Measurements from ENCODE around the gene RNF215. TPM values are rescaled to one million over a fixed set of nuclear protein-coding genes. Genes with fewer than 3 reads are reported as not detected.

Gene RNF215
- total RNA-seq, 1 experiment from 2014 or later: 14.2 TPM

Small RNA genes lying within 50 kb of the gene (small RNA-seq; reads per million reads assigned to genes)
- gene AC004832.3: 0 reads per million in 2 experiments
- 0 reads per million in 2 experiments for gene RNU6-564P

Other genes starting within 250 kb of the RNF215 start
- 3.2 and 3.4 TPM in 2 replicates for gene LIF, start 140.7 kb downstream of the RNF215 start, total RNA-seq (2014; rRNA removed; shearing (Covaris generic))
- not detected in 2 replicates for gene OSM, start 120.6 kb downstream of the RNF215 start, total RNA-seq (2014; rRNA removed; shearing (Covaris generic))
- 3.4 and 4.0 TPM in 2 replicates for gene CASTOR1, start 97.9 kb downstream of the RNF215 start, total RNA-seq (2014; rRNA removed; shearing (Covaris generic))
- 38.2 and 46.8 TPM in 2 replicates for gene TBC1D10A, start 60.5 kb downstream of the RNF215 start, total RNA-seq (2014; rRNA removed; shearing (Covaris generic))
- 54.6 and 62.9 TPM in 2 replicates for gene SF3A1, start 30.5 kb downstream of the RNF215 start, total RNA-seq (2014; rRNA removed; shearing (Covaris generic))
- 0.59 and 0.82 TPM in 2 replicates for gene CCDC157, start 30.4 kb downstream of the RNF215 start, total RNA-seq (2014; rRNA removed; shearing (Covaris generic))
- gene SEC14L2, start 9.6 kb upstream of the RNF215 start, total RNA-seq (2014; rRNA removed; shearing (Covaris generic)): 4.0 and 7.4 TPM in 2 replicates
- 83.1 and 92.2 TPM in 2 replicates for gene MTFP1, start 38.4 kb upstream of the RNF215 start, total RNA-seq (2014; rRNA removed; shearing (Covaris generic))
- gene SEC14L3, start 84.6 kb upstream of the RNF215 start, total RNA-seq (2014; rRNA removed; shearing (Covaris generic)): not detected in 2 replicates
- gene SEC14L4, start 118.3 kb upstream of the RNF215 start, total RNA-seq (2014; rRNA removed; shearing (Covaris generic)): 0.24 and 0.59 TPM in 2 replicates
- not detected in 2 replicates for gene SEC14L6, start 159.3 kb upstream of the RNF215 start, total RNA-seq (2014; rRNA removed; shearing (Covaris generic))
- gene GAL3ST1, start 187.3 kb upstream of the RNF215 start, total RNA-seq (2014; rRNA removed; shearing (Covaris generic)): 0.55 and 0.96 TPM in 2 replicates
- 185 and 200 TPM in 2 replicates for gene PES1, start 204.5 kb upstream of the RNF215 start, total RNA-seq (2014; rRNA removed; shearing (Covaris generic))
- 1.8 and 2.0 TPM in 2 replicates for gene TCN2, start 219.8 kb upstream of the RNF215 start, total RNA-seq (2014; rRNA removed; shearing (Covaris generic))
- gene SLC35E4, start 248.4 kb upstream of the RNF215 start, total RNA-seq (2014; rRNA removed; shearing (Covaris generic)): 5.5 and 7.4 TPM in 2 replicates